Activated gamma-delta T cell treated with anti-CD3 and anti-CD28 coated beads, Interleukin-2, amount 50 U/mL, for 16 hours (primary cell): Measurements from ENCODE around the gene C8A.

Experiments used
- DNase-seq: peaks from one replicate; pipeline ENCODE4 v3.0.0-alpha.2; 2020; ENCODE audit warnings: low read depth

C8A gene

DNA sequence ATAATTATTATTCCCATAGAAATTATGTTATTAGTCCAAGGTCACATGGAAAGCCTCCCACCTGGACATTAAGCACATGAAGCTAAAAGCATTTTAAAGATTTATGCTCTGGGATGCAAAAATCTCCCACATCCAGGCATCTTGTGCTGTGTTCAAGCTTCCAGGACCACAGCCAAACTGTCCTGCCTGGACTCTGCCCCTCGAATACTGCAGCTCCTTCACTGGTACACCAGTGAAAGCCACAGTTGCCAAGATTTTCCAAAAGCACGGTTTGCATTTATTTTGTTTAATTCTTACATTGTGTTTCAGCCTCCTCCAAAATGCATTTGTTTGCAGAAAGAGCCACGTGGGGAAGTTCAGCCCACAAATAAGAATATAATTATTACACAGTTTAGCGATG lies 72.6 kb downstream of the C8A start:
- no peak for DNase-seq

DNA sequence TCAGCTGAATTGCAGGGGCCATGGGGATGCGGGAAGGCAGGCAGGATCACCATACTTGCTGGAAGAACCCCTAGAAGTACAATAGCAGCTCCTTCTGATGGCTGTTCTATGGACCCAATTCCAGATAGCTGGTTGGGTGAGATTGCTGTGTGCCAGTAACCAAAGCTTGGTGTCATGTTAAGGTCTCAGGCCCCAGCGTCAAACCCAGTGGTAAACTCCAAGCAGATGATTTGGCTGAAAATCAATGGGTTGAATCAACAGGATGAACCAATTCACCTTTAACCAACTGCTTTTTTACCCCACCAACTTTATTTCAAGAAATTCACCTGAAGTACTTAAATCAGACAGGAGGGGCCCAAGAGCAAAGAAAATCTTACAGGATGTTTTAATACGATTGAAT lies 73.4 kb downstream of the C8A start:
- no peak for DNase-seq

DNA sequence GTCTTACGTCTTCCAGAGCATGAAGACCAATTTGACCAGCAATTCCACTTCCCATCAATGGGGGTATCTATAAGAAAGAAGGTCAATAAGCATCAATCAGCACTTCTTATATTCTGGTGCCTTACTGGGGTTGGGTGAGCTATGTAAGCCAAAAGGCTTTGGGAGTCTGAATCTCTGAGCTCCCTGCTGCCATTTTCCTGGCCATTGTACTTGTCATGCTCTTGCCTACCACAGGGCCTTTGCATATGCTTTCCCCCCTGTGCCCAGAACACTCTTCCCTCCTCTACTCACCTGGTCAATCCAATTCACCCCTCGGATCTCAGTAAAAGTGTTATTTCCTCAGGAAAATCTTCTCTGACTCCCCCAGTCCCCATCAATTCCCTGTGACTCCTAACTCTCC lies 74.9 kb downstream of the C8A start:
- DNase-seq = no peak

DNA sequence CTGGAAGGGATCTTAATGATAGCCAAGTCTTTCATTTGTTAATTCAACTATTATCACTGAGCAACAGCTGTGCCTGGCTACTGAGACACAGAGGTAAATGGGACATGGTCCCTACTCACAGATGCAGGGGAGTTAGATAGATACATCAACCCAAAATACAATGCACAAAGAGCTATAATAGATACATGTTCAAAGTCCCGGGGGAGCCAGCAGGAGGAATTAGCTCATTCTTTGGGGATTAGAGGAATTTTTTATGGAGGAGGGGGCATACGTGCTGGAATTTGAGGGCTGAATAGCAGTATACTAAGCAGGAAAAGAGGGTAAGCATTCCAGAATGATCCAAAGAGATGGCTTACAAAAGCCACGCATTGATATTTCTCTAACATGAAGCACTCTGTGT lies 76.6 kb downstream of the C8A start:
- DNase-seq = no peak

DNA sequence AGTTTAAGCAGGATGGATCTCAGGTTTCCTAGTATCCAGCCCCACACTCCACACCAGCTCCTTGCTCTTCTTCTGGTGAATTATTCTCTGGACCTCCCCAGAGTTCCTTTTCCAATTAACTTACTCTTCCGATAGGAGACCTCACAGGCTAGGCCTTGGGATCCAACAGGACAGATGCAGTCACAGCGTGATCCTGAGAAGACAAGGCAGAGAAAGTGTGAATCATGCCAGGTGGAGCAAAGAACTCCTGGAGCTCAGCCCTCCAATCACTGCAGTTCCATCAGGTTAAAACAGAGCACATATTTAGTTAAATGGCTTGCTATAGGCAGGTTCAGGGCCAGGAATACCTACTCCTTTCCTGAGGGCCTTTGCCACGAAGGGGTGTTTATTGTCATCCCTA lies 77.1 kb downstream of the C8A start:
- DNase-seq = no peak

DNA sequence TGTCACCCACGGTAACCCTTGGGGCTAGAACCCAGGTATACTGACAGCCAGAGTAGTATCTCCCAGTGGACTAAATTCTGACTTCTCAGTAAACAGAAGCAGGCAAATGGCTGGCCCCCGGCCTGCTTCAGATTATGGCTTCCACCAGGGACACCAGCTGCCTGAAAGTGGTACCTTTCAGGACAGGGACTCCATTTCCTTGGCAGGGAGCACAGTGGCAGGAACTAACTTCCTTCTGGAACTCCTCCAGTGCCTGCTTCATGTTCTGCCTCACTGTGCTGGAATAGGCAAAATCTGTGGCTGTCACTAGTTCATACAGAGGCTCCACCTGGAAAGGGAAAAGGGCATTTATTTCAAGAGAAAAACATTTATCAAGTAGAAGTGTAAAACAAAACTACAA lies 78.6 kb downstream of the C8A start:
- DNase-seq = no peak

DNA sequence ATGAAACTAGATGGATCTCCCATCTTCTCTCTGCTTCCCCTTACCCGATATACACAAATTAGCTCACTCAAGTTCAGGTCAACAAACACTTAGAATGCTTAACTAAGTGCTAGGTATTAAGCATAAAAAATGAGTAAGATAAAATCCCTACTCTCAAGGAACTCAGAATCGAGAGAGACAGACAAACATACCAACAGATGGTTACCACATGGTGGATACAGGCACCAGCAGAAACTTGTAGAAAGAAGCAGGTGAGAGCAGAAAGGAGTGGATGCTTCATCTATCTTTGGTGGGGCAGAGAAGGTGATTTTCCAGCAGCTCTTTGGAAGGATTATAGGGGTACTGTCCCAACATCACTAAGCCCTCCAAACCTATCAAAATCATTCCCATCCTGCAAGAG lies 79.0 kb downstream of the C8A start:
- DNase-seq = no peak

DNA sequence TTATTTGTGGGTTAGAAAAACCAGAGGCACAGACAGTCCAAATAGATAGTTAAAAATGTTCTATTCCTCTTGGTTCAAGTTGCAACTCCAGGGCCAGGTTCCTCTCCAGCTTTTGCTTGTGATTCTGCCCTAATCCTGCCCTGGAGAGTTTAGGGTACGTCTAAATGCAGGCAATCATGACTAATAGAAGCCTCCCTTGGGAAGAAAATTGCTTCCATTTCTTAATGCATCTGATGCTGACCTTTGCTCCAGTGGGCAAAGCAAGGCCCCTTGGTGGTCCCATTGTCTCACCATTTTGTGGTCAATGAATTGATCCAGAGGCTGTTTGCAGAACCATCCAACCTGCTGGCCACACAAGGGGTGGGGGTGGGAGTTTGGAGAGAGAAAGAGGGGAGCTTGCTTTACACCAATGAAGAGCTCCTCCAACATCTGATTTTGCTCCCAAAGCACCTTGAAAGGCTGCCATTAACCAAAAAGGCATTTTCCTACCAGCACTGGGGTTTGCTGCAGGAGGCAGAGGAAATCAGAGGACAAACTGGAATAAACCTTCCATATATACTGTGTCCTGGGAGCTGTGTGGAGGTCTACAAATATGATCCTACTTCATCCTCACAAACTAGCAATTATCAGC lies 79.9 kb downstream of the C8A start:
- no peak for DNase-seq

DNA sequence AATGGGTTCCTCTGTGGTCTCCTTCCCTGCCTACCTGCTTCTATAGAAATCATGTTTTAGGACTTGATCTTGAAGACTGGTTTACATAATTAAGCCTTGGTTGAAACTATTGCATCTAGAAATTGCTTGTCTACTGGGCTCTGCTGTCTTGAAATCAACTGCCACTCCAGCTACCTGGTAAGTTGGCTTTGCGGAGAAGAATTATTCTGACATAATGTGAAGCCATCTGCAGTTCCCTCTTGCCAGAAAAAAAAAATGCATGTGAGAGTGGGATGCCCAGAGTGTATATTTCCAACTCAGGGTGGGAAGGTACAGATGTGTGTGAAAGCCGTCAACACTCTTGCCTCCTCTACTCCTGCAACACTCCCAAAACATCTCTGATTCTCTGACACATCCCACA lies 84.0 kb downstream of the C8A start:
- no peak for DNase-seq

DNA sequence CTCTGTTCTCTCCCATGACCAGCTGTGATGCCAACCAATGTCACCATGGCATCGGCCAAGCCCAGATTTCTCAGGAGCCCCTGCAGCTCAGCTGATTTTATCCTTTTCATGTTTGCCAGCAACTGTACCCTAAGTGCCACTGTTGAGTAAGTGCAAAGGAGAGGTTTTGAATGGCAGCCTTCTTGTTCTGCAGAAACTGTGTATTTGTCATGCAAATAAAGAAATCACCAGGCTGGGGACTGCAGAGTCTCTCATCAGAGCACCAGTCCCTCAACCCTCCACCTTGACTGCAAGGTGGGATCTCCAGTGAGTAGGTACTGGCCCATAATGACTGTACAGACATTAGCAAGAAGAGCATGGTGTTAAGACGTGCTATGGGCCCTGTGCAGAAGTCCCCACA lies 84.6 kb downstream of the C8A start:
- DNase-seq = no peak

DNA sequence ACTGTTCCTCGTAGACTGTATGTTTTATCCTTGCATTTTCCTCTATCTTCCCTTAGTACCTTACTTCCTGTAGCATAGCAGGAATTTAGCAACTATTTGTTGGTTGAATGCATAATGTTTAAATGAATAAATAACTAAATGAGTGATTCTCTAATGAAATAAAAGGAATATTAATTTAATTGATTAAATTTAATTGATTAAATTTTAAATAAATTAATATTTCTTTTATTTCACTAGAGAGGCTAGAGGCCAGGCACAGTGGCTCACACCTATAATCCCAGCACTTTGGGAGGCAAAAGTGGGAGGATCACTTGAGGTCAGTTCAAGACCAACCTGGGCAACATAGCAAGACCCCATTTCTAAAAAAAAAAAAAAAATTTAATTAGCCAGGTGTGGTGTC lies 85.4 kb downstream of the C8A start:
- DNase-seq = no peak

DNA sequence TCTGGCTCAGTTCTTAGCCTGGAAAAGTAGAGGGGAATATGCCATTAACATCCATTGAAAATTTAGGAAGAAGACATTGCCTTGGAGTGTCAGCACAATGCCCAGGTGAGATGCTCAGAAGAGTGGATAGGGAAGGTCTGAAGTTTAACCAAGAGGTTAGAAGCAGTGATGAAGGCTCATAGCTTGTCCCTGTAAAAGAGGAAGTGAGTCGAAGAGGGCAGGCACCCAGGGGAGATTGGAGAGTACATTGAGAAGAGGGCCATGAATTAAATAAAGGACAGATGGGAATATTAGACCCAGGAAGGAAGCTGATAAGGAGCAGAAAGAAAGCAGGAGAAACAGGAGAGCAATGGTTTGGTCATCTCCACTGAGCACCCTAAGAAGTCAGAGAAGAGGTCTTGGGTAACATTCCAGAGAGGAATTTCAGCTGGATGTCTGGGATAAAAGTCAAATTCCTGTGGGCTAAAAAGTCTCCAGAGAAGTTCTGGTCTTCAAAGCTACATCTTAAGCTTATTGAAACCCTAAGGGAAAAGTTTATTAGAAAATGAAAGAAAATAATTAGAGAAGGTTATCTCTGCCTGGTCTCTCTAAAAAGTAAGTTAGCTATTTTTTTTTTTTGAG lies 93.9 kb downstream of the C8A start:
- no peak for DNase-seq

DNA sequence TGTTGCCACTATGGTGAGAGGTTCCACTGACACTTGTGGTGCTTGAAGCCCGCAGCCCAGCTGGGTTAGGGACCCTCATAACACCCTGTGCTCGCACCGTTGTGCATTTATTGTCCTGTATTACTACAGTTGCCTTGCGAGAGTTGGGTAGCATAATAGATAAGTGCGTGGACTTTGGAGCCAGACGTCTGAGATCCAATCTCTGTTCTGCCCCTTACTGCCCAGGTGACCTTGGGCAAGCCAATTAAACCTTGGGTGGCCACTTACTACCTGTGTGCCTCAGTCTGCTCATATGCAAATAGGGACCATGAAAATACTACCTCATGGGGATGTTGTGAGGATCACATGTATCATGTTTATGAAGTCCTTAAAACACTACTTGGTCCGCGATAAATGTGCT lies 97.9 kb downstream of the C8A start:
- no peak for DNase-seq

DNA sequence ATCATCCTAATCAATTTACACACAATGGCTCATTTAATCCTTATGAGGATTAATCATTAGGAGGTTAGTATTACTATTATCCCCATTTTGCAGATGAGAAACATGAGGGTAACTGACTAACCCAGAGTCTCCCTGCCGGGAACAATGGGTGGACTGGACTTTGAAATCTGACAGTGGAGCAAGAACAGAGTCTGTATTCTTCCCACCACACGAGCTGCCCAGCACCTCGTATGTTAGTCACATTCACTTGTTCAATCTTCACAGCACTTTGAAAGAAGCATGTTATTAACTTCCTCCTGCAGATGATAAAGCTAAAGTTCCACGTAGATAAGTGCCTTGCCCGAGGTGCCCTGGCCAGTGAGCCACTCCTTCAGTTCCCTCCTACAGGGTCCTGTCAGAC lies 98.8 kb downstream of the C8A start:
- no peak for DNase-seq

DNA sequence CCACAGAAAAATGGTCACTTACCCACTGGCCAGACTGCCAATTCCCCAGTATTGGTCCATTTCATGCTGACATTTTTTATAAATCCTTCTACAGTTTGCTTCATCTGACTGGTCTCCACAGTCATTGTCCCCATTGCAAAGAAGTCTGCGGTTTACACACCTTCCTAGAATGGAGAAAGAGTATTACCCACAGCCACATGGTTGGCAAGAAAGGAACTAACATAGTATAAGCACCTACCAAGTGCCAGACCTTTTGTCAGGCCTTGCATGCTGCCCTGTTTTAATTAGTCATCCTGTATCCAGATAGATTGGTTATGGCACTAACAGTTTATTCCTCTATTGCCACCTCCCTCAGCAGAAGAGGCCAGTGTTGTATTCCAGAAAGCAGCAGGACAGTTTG lies 100.1 kb downstream of the C8A start:
- DNase-seq = no peak

DNA sequence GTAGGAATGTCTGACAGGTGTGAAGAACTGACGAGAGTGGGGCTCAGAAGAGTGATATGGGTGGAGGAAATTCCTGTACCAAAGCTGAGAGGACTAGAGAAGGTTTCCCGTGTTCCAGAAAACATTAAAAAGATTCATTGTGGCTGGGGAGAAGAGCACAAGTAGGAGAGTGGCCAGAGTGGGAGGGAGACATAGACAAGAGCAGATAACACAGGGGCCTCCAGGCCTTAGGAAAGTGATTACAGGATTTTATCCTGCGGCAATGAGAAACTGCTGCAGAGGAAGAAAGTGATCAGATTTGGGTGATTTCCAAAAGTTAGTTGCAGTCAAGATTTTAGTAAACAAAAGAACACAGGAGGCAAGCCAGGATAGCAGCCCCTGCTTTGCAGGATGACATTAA lies 103.3 kb downstream of the C8A start:
- no peak for DNase-seq

DNA sequence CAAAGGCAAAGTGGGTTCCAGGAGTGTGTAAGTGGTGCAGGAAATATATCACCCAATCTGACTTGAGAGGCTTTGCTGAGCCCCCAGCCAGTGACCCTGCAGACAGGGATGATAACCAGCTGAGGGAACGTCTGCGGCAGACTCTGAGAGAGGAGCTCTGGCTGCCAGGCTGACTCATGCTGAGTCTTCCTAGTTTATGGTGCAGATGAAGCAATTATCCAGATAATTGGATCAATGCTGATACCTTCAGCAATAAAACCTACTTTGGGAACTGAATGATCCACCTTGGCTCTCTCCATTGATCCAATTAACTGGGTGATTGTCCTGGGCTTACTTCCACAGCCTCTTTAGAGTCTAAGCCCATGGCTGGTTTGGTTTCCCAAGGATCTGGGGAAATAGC lies 103.9 kb downstream of the C8A start:
- DNase-seq = no peak

DNA sequence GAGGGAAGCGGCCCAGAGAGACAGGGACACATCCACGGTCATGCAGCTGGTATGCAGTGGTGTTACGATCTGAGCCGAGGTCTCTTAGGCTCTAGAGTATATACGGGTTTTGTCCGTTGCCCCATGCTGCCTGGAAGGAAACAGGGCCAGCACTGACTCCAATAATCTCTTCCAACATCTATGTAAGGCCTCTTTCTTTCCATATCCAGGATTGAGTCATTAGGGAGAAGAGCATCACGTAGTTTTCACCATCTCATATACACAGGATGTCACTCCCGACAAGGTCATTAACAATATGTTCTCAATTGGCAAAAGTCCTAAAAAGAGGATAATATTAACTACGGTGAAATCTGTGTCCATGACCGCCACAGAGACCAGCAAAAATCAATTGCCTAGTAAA lies 106.8 kb downstream of the C8A start:
- no peak for DNase-seq

DNA sequence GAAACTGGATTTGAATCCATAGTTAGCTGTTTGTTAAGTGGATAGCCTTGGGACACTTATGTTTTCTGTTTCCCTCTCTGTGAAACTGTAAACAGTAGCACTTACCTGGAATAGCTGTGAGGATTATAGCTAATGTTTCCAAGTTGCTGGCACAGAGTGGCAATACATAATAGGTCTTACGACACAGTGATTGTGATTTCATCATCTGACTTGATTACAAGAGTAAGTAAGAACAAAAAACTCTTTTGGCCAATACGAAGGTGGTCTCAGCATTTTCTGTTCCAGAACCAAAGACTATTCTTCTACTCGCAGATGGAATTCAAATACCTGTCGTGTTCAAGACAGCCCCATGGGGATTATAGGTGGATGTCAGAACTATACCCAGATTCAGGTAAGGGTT lies 109.1 kb downstream of the C8A start:
- no peak for DNase-seq

DNA sequence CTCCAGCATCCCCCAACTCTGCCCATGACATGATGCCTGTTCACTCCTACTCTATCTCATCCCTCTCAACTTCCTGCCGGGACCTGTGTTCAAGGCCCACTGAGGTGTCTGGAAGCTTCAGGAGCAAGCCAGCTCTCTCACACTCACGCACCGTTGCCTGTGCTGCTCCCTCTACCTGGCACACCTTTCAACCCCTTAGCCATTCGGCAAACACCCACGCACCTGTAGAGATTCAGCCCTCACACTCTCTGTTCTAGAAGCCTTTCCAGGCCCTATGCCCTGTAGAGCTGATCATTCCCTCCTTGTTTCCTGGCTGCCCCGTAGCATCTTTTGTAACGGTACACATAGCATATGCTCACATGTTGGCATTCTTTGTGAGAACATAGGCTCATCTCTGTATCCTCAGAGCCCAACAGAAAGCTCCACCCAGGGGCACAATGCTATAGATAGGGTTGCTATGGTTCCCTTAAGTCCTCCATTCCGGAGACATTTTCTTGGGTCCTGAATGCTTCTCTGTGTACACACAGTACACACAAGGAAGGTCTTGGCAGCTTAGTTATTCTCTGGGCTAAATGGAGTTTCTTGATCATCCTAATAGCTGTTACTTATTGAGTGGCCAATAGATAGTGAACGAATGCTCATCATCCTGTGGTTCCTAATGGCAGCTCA lies 109.9 kb downstream of the C8A start:
- DNase-seq = no peak

DNA sequence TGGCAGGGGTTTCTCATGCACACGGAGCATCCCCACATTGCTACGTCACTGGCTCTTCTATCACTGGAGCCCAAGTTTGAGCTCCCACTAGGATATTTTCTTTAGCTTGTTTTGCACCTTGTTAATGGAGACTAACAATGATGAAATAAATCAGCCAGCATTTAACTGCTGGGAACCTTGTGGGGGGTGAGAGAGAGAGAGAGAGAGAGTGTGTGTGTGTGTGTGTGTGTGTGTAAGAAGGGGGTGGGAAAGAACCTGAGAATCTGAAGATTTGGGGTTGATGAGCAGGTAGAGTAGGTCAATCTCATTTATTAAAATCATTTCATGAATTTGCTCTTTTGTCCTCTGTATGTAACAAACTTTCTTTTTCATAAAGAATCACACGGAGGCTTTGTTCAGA lies 110.6 kb downstream of the C8A start:
- no peak for DNase-seq

DNA sequence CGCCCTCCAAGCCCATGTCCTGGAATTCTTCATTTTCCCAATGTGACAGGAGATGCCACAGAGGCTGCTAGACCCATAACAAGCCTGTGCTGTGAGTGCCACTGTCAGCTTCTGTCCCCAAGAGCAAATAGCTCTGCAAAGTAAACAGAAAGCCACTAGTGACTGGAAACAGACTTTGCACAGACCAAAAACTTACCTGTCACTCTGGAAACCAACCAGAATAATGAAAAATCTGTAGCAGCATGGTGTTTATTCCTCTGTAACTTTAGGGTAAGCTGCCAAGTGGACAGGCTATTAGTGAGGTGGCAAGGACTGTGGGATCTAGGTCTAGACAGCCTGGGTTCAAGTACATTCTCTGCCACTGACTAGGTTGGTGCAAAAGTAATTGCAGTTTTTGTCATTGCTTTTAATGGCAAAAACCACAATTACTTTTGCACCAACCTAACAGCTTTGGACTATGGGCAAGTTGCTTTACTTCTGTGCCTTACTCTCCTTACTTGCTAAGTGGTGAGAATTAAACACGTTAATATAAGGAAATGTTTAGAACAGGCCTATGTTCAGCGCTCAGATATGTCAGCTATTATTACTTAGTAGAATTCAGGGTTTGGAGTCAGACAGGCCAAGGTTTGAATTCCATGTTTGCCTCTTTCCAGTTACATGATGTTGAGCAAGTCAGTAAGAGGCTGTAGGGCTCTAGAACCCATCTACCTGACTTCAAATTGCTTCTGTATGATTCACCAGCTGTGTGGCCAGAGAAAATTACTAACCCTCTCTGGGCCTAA lies 111.5 kb downstream of the C8A start, which contains the start of gene C8B:
C8B (minus strand) TSS at position 100 of the 782 bp plus-strand sequence; CDS start at position 33, 67 bp downstream.
- no peak for DNase-seq

DNA sequence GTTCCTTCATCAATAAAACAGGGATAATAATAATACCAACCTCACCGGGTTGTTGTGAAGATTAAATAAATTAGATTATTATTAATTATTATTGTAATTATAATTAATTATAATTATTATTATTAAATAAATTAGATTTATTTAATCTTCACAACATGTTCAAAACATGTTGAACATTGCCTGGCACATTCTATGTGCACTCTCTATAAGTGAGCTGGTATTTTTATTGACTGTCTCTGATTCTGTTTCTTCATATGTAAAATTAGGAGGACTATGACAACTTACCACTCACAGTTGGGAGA lies 112.1 kb downstream of the C8A start:
- no peak for DNase-seq
